HG03064 (cell line): Measurements from ENCODE around the gene AMH.
A peak's percentile ranks its signal among the peaks of the same experiment; 100 is the strongest.
"Not testable (repeated sequence)": the region's sequence is repeated elsewhere in the genome, so short reads cannot be mapped to it uniquely, and the experiment has no call there.

Source experiments
- ATAC-seq: cut with Tn5 transposase; IDR thresholded peaks from one replicate; pipeline ENCODE4 v1.9.1; 2021; ENCODE audit warnings: low read depth; ENCODE audit not compliant: unreplicated experiment

The AMH gene

GRCh38 chr19:2268480-2268830 is 19.3 kb downstream of the AMH start:
- ATAC-seq, result no peak

GRCh38 chr19:2268861-2269243 is 19.7 kb downstream of the AMH start:
- no peak for ATAC-seq

GRCh38 chr19:2269244-2270156 is 20.4 kb downstream of the AMH start:
- ATAC-seq, result peak; percentile 37

GRCh38 chr19:2270157-2270422 is 21.0 kb downstream of the AMH start:
- ATAC-seq, result no peak

- no peak for ATAC-seq
Observed at GRCh38 chr19:2270423-2271233, 21.5 kb downstream of the AMH start.

GRCh38 chr19:2271234-2272103 is 22.3 kb downstream of the AMH start:
- no peak for ATAC-seq

- ATAC-seq, result no peak
Observed at GRCh38 chr19:2273356-2274184, 24.4 kb downstream of the AMH start.

GRCh38 chr19:2274185-2274711 is 25.1 kb downstream of the AMH start:
- ATAC-seq, result no peak

- ATAC-seq, result no peak
Observed at GRCh38 chr19:2274931-2275535, 25.9 kb downstream of the AMH start.

- ATAC-seq, result no peak
Observed at GRCh38 chr19:2275588-2276428, 26.7 kb downstream of the AMH start.

GRCh38 chr19:2276429-2276986 is 27.4 kb downstream of the AMH start:
- ATAC-seq, result no peak

- ATAC-seq, result no peak
Observed at GRCh38 chr19:2277138-2277537, 28.0 kb downstream of the AMH start.

GRCh38 chr19:2278459-2279158 is 29.5 kb downstream of the AMH start:
- no peak for ATAC-seq

GRCh38 chr19:2280633-2281264 is 31.6 kb downstream of the AMH start:
- no peak for ATAC-seq

GRCh38 chr19:2281265-2282061 is 32.3 kb downstream of the AMH start:
- ATAC-seq, result not testable (repeated sequence)

- ATAC-seq, result no peak
Observed at GRCh38 chr19:2282062-2282861, 33.1 kb downstream of the AMH start, which contains the start of gene PEAK3. TSS of gene PEAK3 (minus strand) at chr19:2282175. CDS start at chr19:2280931, 1,244 bp downstream.
